ENCODE results near the gene TNNI3K.
A peak's percentile ranks its signal among the peaks of the same experiment; 100 is the strongest.

Gene TNNI3K

GRCh38 chr1:74316302-74316701, 81.1 kb downstream of the TNNI3K start:
- DNase-seq = no peak

- no peak for DNase-seq
Observed at GRCh38 chr1:74317663-74318062, 82.5 kb downstream of the TNNI3K start.

- no peak for DNase-seq
Observed at GRCh38 chr1:74323937-74324473, 88.8 kb downstream of the TNNI3K start.

- DNase-seq = no peak
Observed at GRCh38 chr1:74324684-74325448, 89.7 kb downstream of the TNNI3K start.

GRCh38 chr1:74328851-74329250, 93.7 kb downstream of the TNNI3K start:
- DNase-seq = no peak

- no peak for DNase-seq
Observed at GRCh38 chr1:74333244-74333643, 98.1 kb downstream of the TNNI3K start.

- no peak for DNase-seq
Observed at GRCh38 chr1:74334147-74334546, 99.0 kb downstream of the TNNI3K start.

GRCh38 chr1:74340656-74341055, 105.5 kb downstream of the TNNI3K start:
- no peak for DNase-seq

GRCh38 chr1:74341702-74342339, 106.6 kb downstream of the TNNI3K start:
- no peak for DNase-seq

GRCh38 chr1:74343216-74343615, 108.0 kb downstream of the TNNI3K start:
- peak; percentile 71 for DNase-seq

GRCh38 chr1:74344387-74344786, 109.2 kb downstream of the TNNI3K start:
- no peak for DNase-seq

- DNase-seq = no peak
Observed at GRCh38 chr1:74356493-74356892, 121.3 kb downstream of the TNNI3K start.

GRCh38 chr1:74357150-74357549, 122.0 kb downstream of the TNNI3K start:
- DNase-seq = no peak

GRCh38 chr1:74357756-74358155, 122.6 kb downstream of the TNNI3K start:
- DNase-seq = no peak

- DNase-seq = no peak
Observed at GRCh38 chr1:74362691-74363090, 127.5 kb downstream of the TNNI3K start.

GRCh38 chr1:74363220-74363619, 128.0 kb downstream of the TNNI3K start:
- DNase-seq = peak; percentile 27

GRCh38 chr1:74367175-74367813, 132.1 kb downstream of the TNNI3K start:
- DNase-seq = no peak

GRCh38 chr1:74368335-74368734, 133.1 kb downstream of the TNNI3K start:
- no peak for DNase-seq

GRCh38 chr1:74375376-74375775, 140.2 kb downstream of the TNNI3K start:
- DNase-seq = no peak

- DNase-seq = no peak
Observed at GRCh38 chr1:74380252-74380651, 145.1 kb downstream of the TNNI3K start.

GRCh38 chr1:74388855-74389254, 153.7 kb downstream of the TNNI3K start:
- no peak for DNase-seq

GRCh38 chr1:74392186-74392585, 157.0 kb downstream of the TNNI3K start:
- DNase-seq = no peak

- DNase-seq = no peak
Observed at GRCh38 chr1:74392840-74393239, 157.7 kb downstream of the TNNI3K start.

- DNase-seq = peak; percentile 32
Observed at GRCh38 chr1:74395571-74395970, 160.4 kb downstream of the TNNI3K start.
